H9 (cell line): ENCODE results near the gene RAP1B. TPM values are rescaled to one million over a fixed set of nuclear protein-coding genes. Genes with fewer than 3 reads are reported as not detected.

Experiments
- DNase-seq: peaks from one replicate; pipeline ENCODE4 v3.0.0-alpha.2; 2017
- H2AFZ ChIP-seq: one replicate; pipeline ENCODE4 v1.6.1; 2013; ENCODE audit warnings: mild to moderate bottlenecking, low read length, control low read depth, moderate library complexity
- H2AK5ac ChIP-seq: 2 replicates; pipeline ENCODE4 v1.6.1; 2013; ENCODE audit warnings: low read length, control low read depth, mixed read lengths; ENCODE audit not compliant: insufficient read length
- H2BK120ac ChIP-seq: one replicate; pipeline ENCODE4 v1.6.1; 2013; ENCODE audit warnings: low read depth, mild to moderate bottlenecking, low read length, control low read depth, inconsistent platforms; ENCODE audit not compliant: poor library complexity, severe bottlenecking
- H2BK12ac ChIP-seq: 2 replicates; pipeline ENCODE4 v1.6.1; 2013; ENCODE audit warnings: low read length, control low read depth, mixed read lengths, low read depth; ENCODE audit not compliant: insufficient read length
- H2BK15ac ChIP-seq: 2 replicates; pipeline ENCODE4 v1.6.1; 2013; ENCODE audit warnings: low read depth, low read length, control low read depth
- H2BK20ac ChIP-seq: one replicate; pipeline ENCODE4 v1.6.1; 2013; ENCODE audit warnings: low read depth, mild to moderate bottlenecking, low read length, control low read depth, inconsistent platforms; ENCODE audit not compliant: poor library complexity, severe bottlenecking
- H2BK5ac ChIP-seq: 2 replicates; pipeline ENCODE4 v1.6.1; 2013; ENCODE audit warnings: low read length, control low read depth, mixed read lengths; ENCODE audit not compliant: insufficient read length
- H3K14ac ChIP-seq: 2 replicates; pipeline ENCODE4 v1.6.1; 2013; ENCODE audit warnings: low read length, control low read depth; ENCODE audit not compliant: insufficient read depth
- H3K18ac ChIP-seq: 2 replicates; pipeline ENCODE4 v1.6.1; 2013; ENCODE audit warnings: low read depth, mild to moderate bottlenecking, mixed read lengths, low read length, control low read depth; ENCODE audit not compliant: insufficient read length
- H3K23ac ChIP-seq: 2 replicates; pipeline ENCODE4 v1.6.1; 2013; ENCODE audit warnings: low read length, control low read depth, mixed read lengths, low read depth; ENCODE audit not compliant: insufficient read length
- H3K23me2 ChIP-seq: 2 replicates; pipeline ENCODE4 v1.6.1; 2013; ENCODE audit warnings: low read depth, mild to moderate bottlenecking, mixed read lengths, low read length, control low read depth; ENCODE audit not compliant: insufficient read length, poor library complexity, severe bottlenecking
- H3K27ac ChIP-seq: 2 replicates; pipeline ENCODE4 v1.5.1; 2013; ENCODE audit warnings: low read length, control low read depth, mixed read lengths, low read depth; ENCODE audit not compliant: insufficient read length
- H3K27me3 ChIP-seq: 2 replicates; pipeline ENCODE4 v1.6.1; 2013; ENCODE audit warnings: low read length, control low read depth, inconsistent platforms; ENCODE audit not compliant: insufficient read depth
- H3K4ac ChIP-seq: 2 replicates; pipeline ENCODE4 v1.6.1; 2013; ENCODE audit warnings: low read depth, mild to moderate bottlenecking, control low read depth, inconsistent platforms, low read length, moderate library complexity
- H3K4me1 ChIP-seq: 2 replicates; pipeline ENCODE4 v1.6.1; 2013; ENCODE audit warnings: low read length, control low read depth, inconsistent platforms; ENCODE audit not compliant: insufficient read depth
- H3K4me2 ChIP-seq: 2 replicates; pipeline ENCODE4 v1.6.1; 2013; ENCODE audit warnings: low read length, control low read depth, mixed read lengths; ENCODE audit not compliant: insufficient read length, insufficient read depth
- H3K56ac ChIP-seq: 2 replicates; pipeline ENCODE4 v1.6.1; 2013; ENCODE audit warnings: low read depth, mild to moderate bottlenecking, mixed read lengths, low read length, control low read depth; ENCODE audit not compliant: insufficient read length
- H3K79me1 ChIP-seq: 2 replicates; pipeline ENCODE4 v1.6.1; 2013; ENCODE audit warnings: low read depth, mild to moderate bottlenecking, moderate library complexity, low read length, control low read depth, inconsistent platforms; ENCODE audit not compliant: insufficient read depth, poor library complexity, severe bottlenecking
- H3K79me2 ChIP-seq: 2 replicates; pipeline ENCODE4 v1.6.1; 2013; ENCODE audit warnings: low read length, control low read depth, inconsistent platforms; ENCODE audit not compliant: insufficient read depth
- H3K9ac ChIP-seq: 2 replicates; pipeline ENCODE4 v1.6.1; 2013; ENCODE audit warnings: low read length, control low read depth, mixed read lengths; ENCODE audit not compliant: insufficient read length; ENCODE audit errors: extremely low read depth
- H3K9me3 ChIP-seq: one replicate; pipeline ENCODE4 v1.6.1; 2013; ENCODE audit warnings: low read depth, low read length, inconsistent platforms; ENCODE audit not compliant: control insufficient read depth
- H3T11ph ChIP-seq: one replicate; pipeline ENCODE4 v1.6.1; 2013; ENCODE audit warnings: mild to moderate bottlenecking, low read length, control low read depth, inconsistent platforms
- H4K20me1 ChIP-seq: one replicate; pipeline ENCODE4 v1.6.1; 2013; ENCODE audit not compliant: control insufficient read depth, insufficient read length, insufficient read depth
- H4K5ac ChIP-seq: 2 replicates; pipeline ENCODE4 v1.6.1; 2013; ENCODE audit warnings: low read depth, mild to moderate bottlenecking, mixed read lengths, low read length, control low read depth; ENCODE audit not compliant: insufficient read length
- H4K8ac ChIP-seq: replicated peaks from 2 replicates; pipeline ENCODE4 v1.6.1; 2013; ENCODE audit warnings: low read length, control low read depth, mixed read lengths, low read depth; ENCODE audit not compliant: insufficient read length
- H4K91ac ChIP-seq: 2 replicates; pipeline ENCODE4 v1.6.1; 2013; ENCODE audit warnings: low read depth, mild to moderate bottlenecking, moderate library complexity, mixed read lengths, low read length, control low read depth; ENCODE audit not compliant: insufficient read length
- H3K27ac Mint-ChIP-seq, 3 experiments: 2 replicates in 2 of 3; 3 replicates in 1 of 3; pipeline ENCODE4 v1.8.0; 2020 to 2021; ENCODE audit warnings: mixed read lengths in 3 of 3, mild to moderate bottlenecking in 1 of 3, moderate library complexity in 1 of 3
- H3K27me3 Mint-ChIP-seq: 2 replicates; pipeline ENCODE4 v1.8.0; 2021; ENCODE audit warnings: low read depth, mild to moderate bottlenecking, moderate library complexity, mixed read lengths
- H3K36me3 Mint-ChIP-seq, 3 experiments: 2 replicates in 2 of 3; 3 replicates in 1 of 3; pipeline ENCODE4 v1.8.0; 2020 to 2021; ENCODE audit warnings: low read depth in 3 of 3, mixed read lengths in 3 of 3; ENCODE audit not compliant: insufficient read depth in 1 of 3
- H3K4me1 Mint-ChIP-seq, 2 experiments: 2 replicates each; pipeline ENCODE4 v1.8.0; 2020; ENCODE audit warnings: mixed read lengths in 2 of 2
- H3K4me3 Mint-ChIP-seq, 2 experiments: 2 replicates in 1 of 2; 3 replicates in 1 of 2; pipeline ENCODE4 v1.8.0; 2020 to 2021; ENCODE audit warnings: mild to moderate bottlenecking in 2 of 2, mixed read lengths in 2 of 2, moderate library complexity in 1 of 2
- H3K9me3 Mint-ChIP-seq, 2 experiments: 2 replicates in 1 of 2; 3 replicates in 1 of 2; pipeline ENCODE4 v1.8.0; 2020; ENCODE audit warnings: mild to moderate bottlenecking in 2 of 2, mixed read lengths in 2 of 2, moderate library complexity in 1 of 2
- WGBS: extraction: QIAGEN DNeasy Blood & Tissue Kit; methylation state at CpG from one replicate; pipeline ENCODE4 v1.1.7; 2013; ENCODE audit warnings: missing lambda C conversion rate, low lambda C conversion rate, mixed read lengths; ENCODE audit not compliant: insufficient read length; ENCODE audit errors: extremely low coverage; 5-methylcytosine and 5-hydroxymethylcytosine counted together
- total RNA-seq: library from RNA; stranded (reverse); gene quantifications from 2 replicates; pipeline ENCODE4 v1.2.1, GENCODE V29; 2021
- TF ChIP-seq, protein P1 (sequence below): fragments of 200-600 bp; sonication (generic); conservative IDR thresholded peaks from 3 replicates; pipeline ENCODE4 v1.8.0; 2021; ENCODE audit warnings: antibody characterized with exemption, mild to moderate bottlenecking

Gene RAP1B
- total RNA-seq, 1 experiment from 2014 or later, result 97.7 TPM

DNA sequence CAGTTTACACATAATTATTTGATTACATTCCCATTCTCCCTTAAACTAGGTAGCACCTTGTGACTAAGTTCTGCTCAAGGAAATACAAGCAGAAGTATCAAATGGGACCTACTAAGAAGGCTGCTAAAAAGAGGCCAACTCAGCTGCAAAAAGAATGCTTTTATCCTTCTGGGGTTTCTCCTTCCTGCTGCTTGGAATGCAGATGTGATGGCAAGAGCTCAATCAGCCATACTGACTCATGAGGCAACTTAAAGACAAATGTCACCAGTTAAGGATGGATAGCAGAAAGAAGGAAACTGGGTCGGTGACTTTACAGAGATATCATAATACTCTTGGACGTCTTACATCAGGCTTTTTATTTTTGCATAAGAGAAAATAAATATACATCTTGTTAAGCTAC is 38.0 kb upstream of the RAP1B start:
- Histone ChIP-seq H4K5ac (no peak overlapping the region), H3K18ac (no peak overlapping the region), H2BK12ac (no peak overlapping the region), H2AK5ac (no peak overlapping the region), H3K27ac (no peak overlapping the region), H4K8ac (no peak overlapping the region), H3K23ac (no peak overlapping the region), H3K56ac (no peak overlapping the region), H3K23me2 (no peaks in the 10 kb centered on the region), H3K4me2 (no peak overlapping the region), H2BK15ac (no peak overlapping the region), H3T11ph (no peak overlapping the region), H3K79me1 (no peaks in the 10 kb centered on the region), H2AFZ (no peak overlapping the region), H3K9me3 (no peaks in the 10 kb centered on the region), H3K27me3 (no peaks in the 10 kb centered on the region), H3K4me1 (no peaks in the 10 kb centered on the region), H2BK5ac (no peak overlapping the region), H3K9ac (no peak overlapping the region), H4K91ac (no peak overlapping the region), H3K4ac (no peak overlapping the region), H2BK20ac (no peak overlapping the region), H3K79me2 (no peaks in the 10 kb centered on the region), H3K14ac (no peak overlapping the region), H4K20me1 (no peaks in the 10 kb centered on the region), H2BK120ac (no peak overlapping the region)
- TF ChIP-seq, protein P1, sequence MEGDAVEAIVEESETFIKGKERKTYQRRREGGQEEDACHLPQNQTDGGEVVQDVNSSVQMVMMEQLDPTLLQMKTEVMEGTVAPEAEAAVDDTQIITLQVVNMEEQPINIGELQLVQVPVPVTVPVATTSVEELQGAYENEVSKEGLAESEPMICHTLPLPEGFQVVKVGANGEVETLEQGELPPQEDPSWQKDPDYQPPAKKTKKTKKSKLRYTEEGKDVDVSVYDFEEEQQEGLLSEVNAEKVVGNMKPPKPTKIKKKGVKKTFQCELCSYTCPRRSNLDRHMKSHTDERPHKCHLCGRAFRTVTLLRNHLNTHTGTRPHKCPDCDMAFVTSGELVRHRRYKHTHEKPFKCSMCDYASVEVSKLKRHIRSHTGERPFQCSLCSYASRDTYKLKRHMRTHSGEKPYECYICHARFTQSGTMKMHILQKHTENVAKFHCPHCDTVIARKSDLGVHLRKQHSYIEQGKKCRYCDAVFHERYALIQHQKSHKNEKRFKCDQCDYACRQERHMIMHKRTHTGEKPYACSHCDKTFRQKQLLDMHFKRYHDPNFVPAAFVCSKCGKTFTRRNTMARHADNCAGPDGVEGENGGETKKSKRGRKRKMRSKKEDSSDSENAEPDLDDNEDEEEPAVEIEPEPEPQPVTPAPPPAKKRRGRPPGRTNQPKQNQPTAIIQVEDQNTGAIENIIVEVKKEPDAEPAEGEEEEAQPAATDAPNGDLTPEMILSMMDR, result no peak
- peaks cover 0 to 5% of the 10 kb centered on the region in 2 experiments; a peak in 1 of 5 replicates for H3K9me3 Mint-ChIP-seq
- DNase-seq, result no peak
- WGBS, result no CpG with 5 or more reads among the region's 2 CpGs
- H3K27ac Mint-ChIP-seq, result no peak overlapping the region
- H3K4me3 Mint-ChIP-seq, result no peak overlapping the region
- H3K27me3 Mint-ChIP-seq, result no peaks in the 10 kb centered on the region
- no peaks in the 10 kb centered on the region for H3K4me1 Mint-ChIP-seq
- no peaks in the 10 kb centered on the region for H3K36me3 Mint-ChIP-seq
